B cell (primary cell): ENCODE results near the gene DSCAML1. TPM values are rescaled to one million over a fixed set of nuclear protein-coding genes. Genes with fewer than 3 reads are reported as not detected.

Experiments
- ATAC-seq: fragments of 200-7000 bp; cut with Tn5 transposase; one replicate; pipeline ENCODE4 v1.10.0; 2021; ENCODE audit warnings: low read depth, mild to moderate bottlenecking, moderate number of reproducible peaks, moderate library complexity
- CTCF ChIA-PET: fragments of 350-600 bp; sonication (Branson Sonifier 250); formaldehyde crosslinking; loops from one replicate; lab custom pipeline; 2021; ENCODE audit warnings: antibody characterized with exemption, inconsistent platforms; lab: Charles Lee
- POLR2A ChIA-PET: fragments of 350-600 bp; sonication (Branson Sonifier 250); formaldehyde crosslinking; loops from one replicate; lab custom pipeline; 2021; ENCODE audit warnings: antibody characterized with exemption; lab: Charles Lee
- DNase-seq: peaks from one replicate; pipeline ENCODE4 v3.0.0; 2013
- H2AFZ ChIP-seq: 2 replicates; pipeline ENCODE4 v1.6.1; 2012; ENCODE audit warnings: mild to moderate bottlenecking, low read depth, low read length; ENCODE audit not compliant: insufficient read depth, poor library complexity, severe bottlenecking
- H3K27ac ChIP-seq, 2 donors: 1 replicate in 1 of 2; 2 replicates in 1 of 2; pipeline ENCODE4 v1.5.1; 2012 to 2013; ENCODE audit warnings: low read length in 2 of 2, mild to moderate bottlenecking in 2 of 2, moderate library complexity in 1 of 2
- H3K27me3 ChIP-seq, 4 experiments: fragments of 200-600 bp in 1 of 4; sonication (generic) in 1 of 4; replicated peaks in 1 of 4; 1 replicate in 2 of 4; 2 replicates in 2 of 4; pipeline versions ENCODE4 v1.6.1 to v1.7.0; 2013 to 2016; ENCODE audit warnings: low read length in 3 of 4, mild to moderate bottlenecking in 2 of 4, mixed read lengths in 1 of 4, moderate library complexity in 1 of 4; ENCODE audit not compliant: insufficient read depth in 4 of 4, control insufficient read depth in 3 of 4; ENCODE audit errors: control extremely low read depth in 1 of 4
- H3K36me3 ChIP-seq, 2 experiments: replicated peaks in 1 of 2; 1 replicate in 1 of 2; 2 replicates in 1 of 2; pipeline versions ENCODE4 v1.6.1 to v1.7.1; 2013; ENCODE audit warnings: low read length in 1 of 2; ENCODE audit not compliant: insufficient read depth in 2 of 2, control insufficient read depth in 1 of 2; ENCODE audit errors: control extremely low read depth in 1 of 2, extremely low read depth in 1 of 2
- H3K4me1 ChIP-seq, 2 donors: fragments of 200-600 bp in 1 of 2; sonication (generic) in 1 of 2; 1 replicate in 1 of 2; 2 replicates in 1 of 2; pipeline versions ENCODE4 v1.5.1 to v1.6.1; 2013 to 2017; ENCODE audit warnings: low read length in 2 of 2; ENCODE audit not compliant: control insufficient read depth in 2 of 2, insufficient read depth in 2 of 2
- H3K4me2 ChIP-seq: replicated peaks from 2 replicates; pipeline ENCODE3; 2012; ENCODE audit warnings: mild to moderate bottlenecking, low read depth, low read length; ENCODE audit not compliant: poor library complexity, severe bottlenecking
- H3K4me3 ChIP-seq, 5 experiments: fragments of 200-600 bp in 1 of 5; sonication (generic) in 1 of 5; 1 replicate in 3 of 5; 2 replicates in 2 of 5; pipeline versions ENCODE4 v1.5.1 to v1.7.0; 2011 to 2016; ENCODE audit warnings: low read length in 4 of 5, mild to moderate bottlenecking in 4 of 5, low read depth in 2 of 5, control low read depth in 1 of 5, moderate library complexity in 1 of 5; ENCODE audit not compliant: insufficient read depth in 1 of 5; ENCODE audit errors: control extremely low read depth in 1 of 5, extremely low read depth in 1 of 5
- H3K79me2 ChIP-seq: fragments of 200-600 bp; sonication (generic); one replicate; pipeline ENCODE4 v1.6.0; 2016; ENCODE audit warnings: low read length; ENCODE audit not compliant: control insufficient read depth, insufficient read depth
- H3K9ac ChIP-seq: fragments of 200-600 bp; sonication (generic); 2 replicates; pipeline ENCODE4 v1.6.1; 2017; ENCODE audit warnings: mild to moderate bottlenecking, low read length, moderate library complexity
- H3K9me3 ChIP-seq, 3 donors: one replicate each; pipeline versions ENCODE4 v1.6.1 to v1.7.1; 2013; ENCODE audit warnings: low read length in 2 of 3; ENCODE audit not compliant: control insufficient read depth in 2 of 3, insufficient read depth in 1 of 3; ENCODE audit errors: control extremely low read depth in 1 of 3
- H4K20me1 ChIP-seq: 2 replicates; pipeline ENCODE4 v1.6.0; 2012; ENCODE audit warnings: mild to moderate bottlenecking, low read length; ENCODE audit not compliant: insufficient read depth, control insufficient read depth, poor library complexity, severe bottlenecking
- H3K27ac Mint-ChIP-seq: one replicate; pipeline ENCODE4 v1.8.0; 2021; ENCODE audit warnings: mixed read lengths
- H3K27me3 Mint-ChIP-seq: one replicate; pipeline ENCODE4 v1.8.0; 2021; ENCODE audit warnings: mixed read lengths
- H3K4me1 Mint-ChIP-seq: one replicate; pipeline ENCODE4 v1.8.0; 2021; ENCODE audit warnings: mixed read lengths
- H3K4me3 Mint-ChIP-seq: one replicate; pipeline ENCODE4 v1.8.0; 2021; ENCODE audit warnings: mixed read lengths
- H3K9me3 Mint-ChIP-seq: one replicate; pipeline ENCODE4 v1.8.0; 2022; ENCODE audit warnings: mixed read lengths; ENCODE audit not compliant: insufficient read depth
- CTCF ChIP-seq: fragments of 200-600 bp; IDR thresholded peaks from one replicate; pipeline ENCODE4 v1.8.0; 2022; ENCODE audit warnings: antibody characterized with exemption, mild to moderate bottlenecking
- EZH2 ChIP-seq: IDR thresholded peaks from 2 replicates; pipeline ENCODE4 v1.6.1; 2012; ENCODE audit warnings: borderline replicate concordance, low read depth, mild to moderate bottlenecking, moderate library complexity, low read length; ENCODE audit not compliant: insufficient read depth, poor library complexity, severe bottlenecking
- WGBS: methylation state at CpG from one replicate; pipeline ENCODE4 v1.1.5; 2013; ENCODE audit warnings: missing lambda C conversion rate; ENCODE audit not compliant: insufficient coverage; 5-methylcytosine and 5-hydroxymethylcytosine counted together
- intact Hi-C: fragments of 100-400 bp; cut with micrococcal nuclease; formaldehyde crosslinking; loops from one replicate; pipeline ENCODE4 v1.10.0; 2022
- polyA plus RNA-seq: library from polyadenylated mRNA; depleted of rRNA; stranded (reverse); fragments of >200 nt; gene quantifications from 2 replicates; pipeline ENCODE4 v1.2.3, GENCODE V29; 2012
- total RNA-seq, 2 donors: library from RNA; stranded (reverse); fragments of 120-200 nt in 1 of 2; gene quantifications; 1 replicate in 1 of 2; 2 replicates in 1 of 2; pipeline versions ENCODE4 v1.2.3 to v1.2.4, GENCODE V29; 2013 to 2022

Gene DSCAML1
- total and polyA plus RNA-seq, 2 donors (not counting 1 experiment from before 2014, with no cell fraction given): 1.2 to 6.2 TPM

DNA sequence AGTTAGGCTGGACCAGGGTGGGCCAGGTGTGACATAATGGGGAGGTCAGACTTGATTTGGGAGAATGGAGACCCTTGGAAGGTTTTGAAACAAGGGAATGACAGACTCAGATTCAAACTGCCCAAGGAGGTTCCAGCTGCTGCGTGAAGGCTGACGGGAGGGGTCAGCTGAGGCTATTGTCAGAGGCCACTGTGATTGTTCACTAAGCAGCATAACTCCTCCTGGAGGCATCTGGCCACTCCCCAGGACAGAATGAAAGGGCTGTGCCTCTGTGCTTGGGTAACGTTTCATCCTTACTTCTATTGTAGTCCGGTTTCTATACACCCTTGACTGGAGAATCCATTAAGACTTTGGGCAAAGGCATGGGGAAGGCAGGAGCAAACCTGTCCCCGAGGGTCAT, 126.6 kb downstream of the DSCAML1 start:
- Mint-ChIP-seq H3K9me3 (no peaks in the 10 kb centered on the region), H3K4me1 (no peaks in the 10 kb centered on the region), H3K27ac (no peak overlapping the region), H3K27me3 (peaks cover 25% of the 10 kb centered on the region), H3K4me3 (no peak overlapping the region)
- Histone ChIP-seq H3K27me3 (peaks cover 0 to 2% (median 0%) of the 10 kb centered on the region in 4 experiments), H3K4me2 (no peak overlapping the region), H3K27ac (no peak overlapping the region), H3K4me1 (no peaks in the 10 kb centered on the region), H3K4me3 (no peak overlapping the region), H2AFZ (no peak overlapping the region), H3K79me2 (no peaks in the 10 kb centered on the region), H3K9ac (no peak overlapping the region), H3K36me3 (no peaks in the 10 kb centered on the region), H4K20me1 (no peaks in the 10 kb centered on the region), H3K9me3 (no peaks in the 10 kb centered on the region)
- 70% methylated on average over 4 of the region's 5 CpGs for WGBS
- ATAC-seq: no peak
- ChIA-PET CTCF (no interaction called here), POLR2A (no interaction called here)
- intact Hi-C loops: no loop called here
- TF ChIP-seq CTCF (no peak), EZH2 (no peak)
- DNase-seq: no peak

DNA sequence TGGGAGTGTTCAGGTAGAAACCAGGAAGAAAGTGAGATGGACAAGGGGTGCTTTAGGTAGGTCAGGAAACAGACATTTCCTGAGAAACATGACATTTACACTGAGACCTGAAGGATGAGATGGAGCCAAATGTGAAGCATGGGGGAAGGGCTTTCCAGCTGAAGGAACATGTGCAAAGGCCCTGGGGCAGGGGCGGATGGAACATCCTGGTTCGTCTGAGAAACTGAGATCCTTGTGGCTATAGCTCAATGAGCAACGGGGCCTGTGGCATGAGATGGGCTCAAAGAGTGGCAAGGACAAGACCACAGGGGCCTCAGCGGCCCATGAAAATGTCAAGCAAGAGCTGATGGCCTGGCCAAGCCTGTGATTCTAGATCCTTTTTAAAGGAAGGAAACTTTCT, 127.4 kb downstream of the DSCAML1 start:
- Histone ChIP-seq H3K36me3 (no peaks in the 10 kb centered on the region), H3K27me3 (peaks cover 0 to 2% (median 0%) of the 10 kb centered on the region in 4 experiments), H2AFZ (no peak overlapping the region), H3K4me3 (no peak overlapping the region), H3K4me2 (no peak overlapping the region), H3K9me3 (no peaks in the 10 kb centered on the region), H3K27ac (no peak overlapping the region), H3K79me2 (no peaks in the 10 kb centered on the region), H3K4me1 (no peaks in the 10 kb centered on the region), H4K20me1 (no peaks in the 10 kb centered on the region), H3K9ac (no peak overlapping the region)
- TF ChIP-seq CTCF: no peak
- TF ChIP-seq EZH2: no peak
- ATAC-seq (no peak), DNase-seq (no peak)
- intact Hi-C loops: no loop called here
- no peaks in the 10 kb centered on the region for H3K4me1 Mint-ChIP-seq
- no peaks in the 10 kb centered on the region for H3K9me3 Mint-ChIP-seq
- no peak overlapping the region for H3K27ac Mint-ChIP-seq
- ChIA-PET CTCF (no interaction called here), POLR2A (no interaction called here)
- no peak overlapping the region for H3K4me3 Mint-ChIP-seq
- WGBS: 78% methylated on average over 4 of the region's 4 CpGs
- H3K27me3 Mint-ChIP-seq: peaks cover 25% of the 10 kb centered on the region
